CD4-positive, CD25-positive, alpha-beta regulatory T cell (primary cell): ENCODE data around the gene PPFIBP2. TPM values are rescaled to one million over a fixed set of nuclear protein-coding genes. Genes with fewer than 3 reads are reported as not detected.
A peak's percentile ranks its signal among the peaks of the same experiment; 100 is the strongest.

Experiments
- ATAC-seq, 2 donors: fragments of 150-1000 bp; cut with Tn5 transposase; one replicate each; pipeline ENCODE4 v1.10.0; 2021; ENCODE audit warnings: low read depth in 2 of 2, moderate number of reproducible peaks in 2 of 2, moderate library complexity in 1 of 2
- DNase-seq, 3 donors: peaks; one replicate each; pipeline versions ENCODE4 v3.0.0 to v3.0.0-alpha.2; 2012 to 2022; ENCODE audit warnings: mixed read lengths in 1 of 3
- H3K27ac ChIP-seq: one replicate; pipeline ENCODE4 v1.7.0; 2013; ENCODE audit warnings: mild to moderate bottlenecking, low read length; ENCODE audit not compliant: insufficient read depth, poor library complexity, severe bottlenecking
- H3K27me3 ChIP-seq: one replicate; pipeline ENCODE4 v1.7.0; 2013; ENCODE audit warnings: low read length; ENCODE audit not compliant: control insufficient read depth, insufficient read depth
- H3K36me3 ChIP-seq: one replicate; pipeline ENCODE4 v1.7.0; 2013; ENCODE audit warnings: mild to moderate bottlenecking, low read length, moderate library complexity; ENCODE audit not compliant: control insufficient read depth, insufficient read depth
- H3K4me1 ChIP-seq: 2 replicates; pipeline ENCODE4 v1.7.0; 2013; ENCODE audit warnings: mild to moderate bottlenecking, low read length; ENCODE audit not compliant: insufficient read depth, control insufficient read depth, poor library complexity, severe bottlenecking
- H3K4me3 ChIP-seq: one replicate; pipeline ENCODE4 v1.7.0; 2013; ENCODE audit warnings: low read depth, mild to moderate bottlenecking, low read length, moderate library complexity
- H3K9me3 ChIP-seq, 2 experiments: 1 replicate in 1 of 2; 2 replicates in 1 of 2; pipeline ENCODE4 v1.7.0; 2013; ENCODE audit warnings: low read length in 2 of 2, mild to moderate bottlenecking in 1 of 2, moderate library complexity in 1 of 2; ENCODE audit not compliant: control insufficient read depth in 2 of 2
- H3K27ac Mint-ChIP-seq, 3 donors: one replicate each; pipeline ENCODE4 v1.8.0; 2020 to 2022; ENCODE audit warnings: mild to moderate bottlenecking in 3 of 3, mixed read lengths in 3 of 3, moderate library complexity in 2 of 3
- H3K27me3 Mint-ChIP-seq: one replicate; pipeline ENCODE4 v1.8.0; 2022; ENCODE audit warnings: mild to moderate bottlenecking, mixed read lengths
- H3K36me3 Mint-ChIP-seq: one replicate; pipeline ENCODE4 v1.8.0; 2020; ENCODE audit warnings: mixed read lengths
- H3K4me1 Mint-ChIP-seq, 4 donors: one replicate each; pipeline ENCODE4 v1.8.0; 2020 to 2022; ENCODE audit warnings: mixed read lengths in 4 of 4, mild to moderate bottlenecking in 1 of 4
- H3K4me3 Mint-ChIP-seq, 4 donors: one replicate each; pipeline ENCODE4 v1.8.0; 2020 to 2022; ENCODE audit warnings: mild to moderate bottlenecking in 4 of 4, mixed read lengths in 4 of 4, moderate library complexity in 3 of 4
- H3K9me3 Mint-ChIP-seq, 7 donors: one replicate each; pipeline ENCODE4 v1.8.0; 2020 to 2022; ENCODE audit warnings: mixed read lengths in 7 of 7, mild to moderate bottlenecking in 3 of 7, moderate library complexity in 2 of 7
- polyA plus RNA-seq, 4 donors: library from polyadenylated mRNA; unstranded; fragments of 300-500 nt; fragmentation: Illumina TruSeq; gene quantifications; one replicate each; pipeline ENCODE4 v1.2.3, GENCODE V29; 2021
- total RNA-seq: library from RNA; stranded (reverse); gene quantifications from one replicate; pipeline ENCODE4 v1.2.3, GENCODE V29; 2022

The PPFIBP2 gene
- 10.6 TPM for total RNA-seq
- polyA plus RNA-seq = 1 to 10 TPM in 3 of 4 donors, under 1 TPM in 1; 0.47 to 4.8 (median 2.8) TPM

DNA sequence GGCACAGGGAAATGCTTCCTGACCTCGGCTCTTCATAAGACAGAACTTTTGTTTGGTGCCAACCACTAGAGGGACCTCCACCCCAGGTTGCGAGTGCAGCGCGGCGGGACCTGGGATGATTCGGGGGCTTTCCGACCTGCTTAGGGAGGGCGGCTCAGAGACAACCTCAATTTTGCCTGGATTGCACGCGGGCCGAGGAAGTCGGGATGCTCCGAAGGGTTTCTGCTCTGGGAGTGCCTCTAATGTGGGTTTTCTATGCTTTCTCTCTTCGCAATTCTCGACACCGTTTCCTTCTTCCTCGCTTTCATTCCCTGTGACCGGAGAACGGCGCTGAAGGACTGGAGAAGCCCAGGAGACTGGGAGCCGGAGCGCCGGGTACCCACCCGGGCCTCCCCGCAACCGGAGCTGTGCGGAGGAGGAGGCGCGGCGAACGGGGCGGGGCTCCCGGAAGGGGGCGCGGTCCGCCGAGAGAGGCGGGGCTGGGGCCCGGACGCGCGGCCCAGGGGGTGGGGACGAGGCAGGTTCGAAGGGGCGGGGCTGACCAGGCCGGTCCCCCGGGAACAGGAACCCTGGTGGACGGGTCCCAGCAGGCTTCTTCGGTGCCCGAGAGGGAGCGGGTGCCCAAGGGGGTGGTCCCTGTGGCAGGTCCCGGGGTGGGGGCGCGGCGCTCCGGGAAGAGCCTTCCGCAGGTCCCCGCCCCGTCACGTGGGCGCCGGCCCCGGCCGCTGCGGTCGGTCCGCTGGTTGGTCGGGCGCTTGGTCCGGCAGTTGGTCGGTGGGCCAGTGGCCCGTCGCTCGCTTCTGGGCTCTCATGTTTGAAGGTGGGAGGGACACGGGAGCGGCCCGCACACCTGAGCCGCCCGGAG lies at the start of gene PPFIBP2:
PPFIBP2 (plus strand) TSS at position 766 of the 865 bp plus-strand sequence. CDS start 35,477 bp downstream, outside the sequence.
- Mint-ChIP-seq H3K4me1 (peaks cover 16 to 51% (median 19%) of the 10 kb centered on the region in 4 donors), H3K9me3 (peaks cover 0 to 2% (median 0%) of the 10 kb centered on the region in 7 donors), H3K4me3 (peak within 1 kb of the TSS; percentile 96 to 97 (median 96)), H3K36me3 (peaks cover 1% of the 10 kb centered on the region), H3K27ac (peak within 1 kb of the TSS; percentile 88 to 96 (median 93)), H3K27me3 (peaks cover 33% of the 10 kb centered on the region)
- ATAC-seq (peak; percentile 90 to 91), DNase-seq (peak; percentile 79 to 85 (median 79))
- Histone ChIP-seq H3K4me1 (peaks cover 18% of the 10 kb centered on the region), H3K27ac (peak within 1 kb of the TSS; percentile 89), H3K4me3 (peak within 1 kb of the TSS; percentile 91), H3K27me3 (peaks cover 8% of the 10 kb centered on the region), H3K36me3 (no peaks in the 10 kb centered on the region), H3K9me3 (no peaks in the 10 kb centered on the region)

DNA sequence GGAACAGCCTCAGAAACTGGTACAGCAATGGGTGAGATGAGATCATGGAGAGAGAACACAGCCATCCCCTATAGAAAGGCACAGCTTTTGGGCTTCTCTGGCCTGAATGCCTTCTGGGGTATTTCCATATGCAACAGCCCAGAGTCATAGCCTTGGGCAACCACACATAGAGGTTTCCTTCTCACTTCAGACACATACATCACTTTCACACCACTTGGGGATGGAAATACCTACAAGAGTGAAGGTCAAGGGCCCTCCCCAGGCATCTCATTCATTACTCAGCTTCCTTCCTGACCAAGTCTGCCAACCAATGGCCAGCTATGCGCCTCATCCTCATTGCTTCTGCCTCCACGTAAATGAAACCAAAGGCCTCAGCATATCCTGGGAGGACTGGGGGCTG lies 46.1 kb upstream of the PPFIBP2 start:
- Mint-ChIP-seq H3K9me3 (no peaks in the 10 kb centered on the region), H3K27me3 (no peaks in the 10 kb centered on the region), H3K4me1 (peaks cover 0 to 6% (median 2%) of the 10 kb centered on the region in 4 donors), H3K4me3 (no peak overlapping the region), H3K36me3 (no peaks in the 10 kb centered on the region), H3K27ac (no peak overlapping the region)
- Histone ChIP-seq H3K36me3 (no peaks in the 10 kb centered on the region), H3K27ac (no peak overlapping the region), H3K27me3 (no peaks in the 10 kb centered on the region), H3K9me3 (no peaks in the 10 kb centered on the region), H3K4me3 (no peak overlapping the region), H3K4me1 (no peaks in the 10 kb centered on the region)
- ATAC-seq (no peak), DNase-seq (no peak)

- H3K9me3 ChIP-seq = no peaks in the 10 kb centered on the region
- no peak overlapping the region for H3K4me3 Mint-ChIP-seq
- H3K36me3 Mint-ChIP-seq = no peaks in the 10 kb centered on the region
- no peak for DNase-seq
- no peaks in the 10 kb centered on the region for H3K27me3 ChIP-seq
- H3K4me3 ChIP-seq = no peak overlapping the region
- H3K4me1 ChIP-seq = no peaks in the 10 kb centered on the region
- H3K9me3 Mint-ChIP-seq = no peaks in the 10 kb centered on the region
- no peak overlapping the region for H3K27ac Mint-ChIP-seq
- no peaks in the 10 kb centered on the region for H3K27me3 Mint-ChIP-seq
- no peaks in the 10 kb centered on the region for H3K36me3 ChIP-seq
- H3K27ac ChIP-seq = no peak overlapping the region
- no peaks in the 10 kb centered on the region for H3K4me1 Mint-ChIP-seq
- ATAC-seq = no peak
These were observed 44.4 kb upstream of the PPFIBP2 start for GRCh38 chr11:7469351-7469865.

DNA sequence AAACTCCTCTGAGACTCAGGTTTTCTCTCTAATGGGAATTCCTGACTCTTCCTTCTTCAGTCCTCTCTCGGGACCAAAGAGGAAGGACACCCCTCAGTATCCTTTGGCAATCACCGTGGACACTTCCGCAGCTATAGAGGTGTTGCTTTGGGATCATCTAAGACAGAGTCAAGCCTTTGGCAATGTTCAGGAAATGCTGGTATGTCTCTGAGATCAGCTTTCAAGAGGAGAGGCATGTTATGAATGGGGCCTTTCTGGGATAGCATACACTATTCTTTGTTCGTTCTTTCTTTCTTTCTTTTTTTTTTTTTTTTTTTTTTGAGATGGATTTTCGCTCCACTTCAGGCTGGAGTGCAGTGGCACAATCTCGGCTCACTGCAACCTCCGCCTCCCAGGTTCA lies 42.7 kb upstream of the PPFIBP2 start:
- H3K4me1 ChIP-seq = no peaks in the 10 kb centered on the region
- H3K27ac Mint-ChIP-seq = no peak overlapping the region
- H3K9me3 Mint-ChIP-seq = no peaks in the 10 kb centered on the region
- DNase-seq (no peak), ATAC-seq (no peak)
- no peak overlapping the region for H3K4me3 ChIP-seq
- H3K36me3 ChIP-seq = no peaks in the 10 kb centered on the region
- H3K27me3 Mint-ChIP-seq = no peaks in the 10 kb centered on the region
- H3K36me3 Mint-ChIP-seq = no peaks in the 10 kb centered on the region
- no peaks in the 10 kb centered on the region for H3K9me3 ChIP-seq
- H3K27ac ChIP-seq = no peak overlapping the region
- H3K4me3 Mint-ChIP-seq = no peak overlapping the region
- H3K4me1 Mint-ChIP-seq = no peaks in the 10 kb centered on the region
- no peaks in the 10 kb centered on the region for H3K27me3 ChIP-seq

- Histone ChIP-seq H3K27ac (no peak overlapping the region), H3K9me3 (no peaks in the 10 kb centered on the region)
- H3K4me3 Mint-ChIP-seq = no peak overlapping the region
These were observed 40.1 kb upstream of the PPFIBP2 start for GRCh38 chr11:7473717-7474116.

GRCh38 chr11:7480113-7480512 lies 33.7 kb upstream of the PPFIBP2 start:
- Mint-ChIP-seq H3K4me3 (no peak overlapping the region), H3K27me3 (peaks cover 9% of the 10 kb centered on the region), H3K4me1 (no peaks in the 10 kb centered on the region), H3K9me3 (no peaks in the 10 kb centered on the region), H3K36me3 (no peaks in the 10 kb centered on the region), H3K27ac (no peak overlapping the region)
- no peak overlapping the region for H3K4me3 ChIP-seq
- DNase-seq (no peak), ATAC-seq (no peak)
- H3K36me3 ChIP-seq = no peaks in the 10 kb centered on the region
- no peaks in the 10 kb centered on the region for H3K4me1 ChIP-seq
- H3K27me3 ChIP-seq = peaks cover 4% of the 10 kb centered on the region
- no peaks in the 10 kb centered on the region for H3K9me3 ChIP-seq
- H3K27ac ChIP-seq = no peak overlapping the region

More at GRCh38 chr11:7473717-7474116, 40.1 kb upstream of the PPFIBP2 start:
- H3K27ac Mint-ChIP-seq = no peak overlapping the region
- DNase-seq = no peak
- no peak for ATAC-seq
- no peaks in the 10 kb centered on the region for H3K9me3 Mint-ChIP-seq
- no peaks in the 10 kb centered on the region for H3K36me3 ChIP-seq
- no peaks in the 10 kb centered on the region for H3K4me1 Mint-ChIP-seq
- H3K4me1 ChIP-seq = no peaks in the 10 kb centered on the region
- H3K27me3 ChIP-seq = no peaks in the 10 kb centered on the region
- H3K27me3 Mint-ChIP-seq = peaks cover 5% of the 10 kb centered on the region
- H3K4me3 ChIP-seq = no peak overlapping the region
- H3K36me3 Mint-ChIP-seq = no peaks in the 10 kb centered on the region

DNA sequence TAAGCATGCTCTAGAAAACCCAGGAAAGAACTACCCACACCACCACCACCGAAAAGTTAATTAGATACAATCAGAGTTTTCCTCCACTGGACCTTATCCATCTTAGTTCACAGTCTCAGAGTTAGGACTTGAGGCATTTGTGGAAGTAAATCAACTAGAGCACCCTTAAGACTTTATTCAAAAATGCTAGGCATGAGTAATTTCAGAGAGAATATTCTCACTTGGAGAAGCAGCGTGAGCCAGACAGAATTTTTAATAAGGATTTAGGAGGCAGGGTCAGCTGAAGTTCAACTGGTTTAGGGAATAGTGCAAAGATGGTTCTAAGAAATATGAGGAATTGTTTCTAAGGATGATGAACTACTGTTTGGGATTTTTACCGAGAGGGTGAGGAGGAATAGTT lies 29.7 kb upstream of the PPFIBP2 start:
- no peaks in the 10 kb centered on the region for H3K9me3 ChIP-seq
- H3K27me3 Mint-ChIP-seq = peaks cover 5% of the 10 kb centered on the region
- no peaks in the 10 kb centered on the region for H3K36me3 ChIP-seq
- no peaks in the 10 kb centered on the region for H3K4me1 ChIP-seq
- H3K27ac Mint-ChIP-seq = no peak overlapping the region
- no peak overlapping the region for H3K27ac ChIP-seq
- DNase-seq (no peak), ATAC-seq (no peak)
- no peaks in the 10 kb centered on the region for H3K36me3 Mint-ChIP-seq
- no peaks in the 10 kb centered on the region for H3K9me3 Mint-ChIP-seq
- no peak overlapping the region for H3K4me3 Mint-ChIP-seq
- no peak overlapping the region for H3K4me3 ChIP-seq
- no peaks in the 10 kb centered on the region for H3K4me1 Mint-ChIP-seq
- H3K27me3 ChIP-seq = peaks cover 6% of the 10 kb centered on the region
